Activated B cell treated with CpG ODN at 0.5 μM for 24 hours (primary cell): ENCODE results near the gene POLK. TPM values are rescaled to one million over a fixed set of nuclear protein-coding genes. Genes with fewer than 3 reads are reported as not detected.
"Not testable (repeated sequence)": the region's sequence is repeated elsewhere in the genome, so short reads cannot be mapped to it uniquely, and the experiment has no call there.

ENCODE experiments used
- ATAC-seq: fragments of 200-7000 bp; cut with Tn5 transposase; one replicate; pipeline ENCODE4 v1.10.0; 2021; ENCODE audit warnings: low read depth, mild to moderate bottlenecking, moderate library complexity
- CTCF ChIA-PET: fragments of 350-600 bp; sonication (Branson Sonifier 250); formaldehyde crosslinking; loops from one replicate; lab custom pipeline; 2021; ENCODE audit warnings: antibody characterized with exemption; lab: Charles Lee
- POLR2A ChIA-PET: fragments of 350-600 bp; sonication (Branson Sonifier 250); formaldehyde crosslinking; loops from one replicate; lab custom pipeline; 2021; ENCODE audit warnings: antibody characterized with exemption; lab: Charles Lee
- DNase-seq: peaks from one replicate; pipeline ENCODE4 v3.0.0; 2022
- H3K27ac Mint-ChIP-seq: one replicate; pipeline ENCODE4 v1.8.0; 2020; ENCODE audit warnings: mixed read lengths
- H3K27me3 Mint-ChIP-seq: one replicate; pipeline ENCODE4 v1.8.0; 2021; ENCODE audit warnings: mixed read lengths
- H3K36me3 Mint-ChIP-seq: one replicate; pipeline ENCODE4 v1.8.0; 2021; ENCODE audit warnings: low read depth, mixed read lengths
- H3K4me1 Mint-ChIP-seq: one replicate; pipeline ENCODE4 v1.8.0; 2021; ENCODE audit warnings: mixed read lengths
- H3K4me3 Mint-ChIP-seq: one replicate; pipeline ENCODE4 v1.8.0; 2020; ENCODE audit warnings: mild to moderate bottlenecking, mixed read lengths
- H3K9me3 Mint-ChIP-seq: one replicate; pipeline ENCODE4 v1.8.0; 2020; ENCODE audit warnings: mixed read lengths
- intact Hi-C: fragments of 100-400 bp; cut with micrococcal nuclease; formaldehyde crosslinking; loops from one replicate; pipeline ENCODE4 v1.15.1; 2024
- total RNA-seq: library from RNA; stranded (reverse); gene quantifications from 2 replicates; pipeline ENCODE4 v1.2.3, GENCODE V29; 2022
- TF ChIP-seq, protein P1 (sequence below): fragments of 200-600 bp; IDR thresholded peaks from one replicate; pipeline ENCODE4 v1.8.0; 2022; ENCODE audit warnings: antibody characterized with exemption, mild to moderate bottlenecking

The POLK gene
- total RNA-seq, 1 donor from 2014 or later = 34.0 TPM

DNA sequence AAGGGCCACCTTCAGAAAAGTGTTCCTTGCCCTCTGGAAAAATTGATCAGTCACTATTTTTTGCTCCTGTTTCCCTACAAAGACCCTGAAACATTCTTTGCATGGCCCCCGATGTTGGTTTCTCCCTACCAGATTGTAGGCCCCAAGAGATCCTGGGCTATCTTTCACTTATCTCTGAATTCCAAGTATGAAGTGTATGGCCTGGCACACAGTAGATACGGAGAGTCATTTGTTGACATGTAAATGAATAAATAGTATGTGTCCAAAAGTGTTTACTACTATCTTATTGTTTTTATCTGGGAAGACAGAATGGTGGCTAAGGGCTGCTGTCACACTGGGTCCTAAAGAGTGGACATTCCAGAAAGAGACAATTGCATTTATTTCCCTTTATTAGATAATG is 92.1 kb downstream of the POLK start:
- CTCF ChIA-PET = no interaction called here
- H3K27ac Mint-ChIP-seq = no peak overlapping the region

DNA sequence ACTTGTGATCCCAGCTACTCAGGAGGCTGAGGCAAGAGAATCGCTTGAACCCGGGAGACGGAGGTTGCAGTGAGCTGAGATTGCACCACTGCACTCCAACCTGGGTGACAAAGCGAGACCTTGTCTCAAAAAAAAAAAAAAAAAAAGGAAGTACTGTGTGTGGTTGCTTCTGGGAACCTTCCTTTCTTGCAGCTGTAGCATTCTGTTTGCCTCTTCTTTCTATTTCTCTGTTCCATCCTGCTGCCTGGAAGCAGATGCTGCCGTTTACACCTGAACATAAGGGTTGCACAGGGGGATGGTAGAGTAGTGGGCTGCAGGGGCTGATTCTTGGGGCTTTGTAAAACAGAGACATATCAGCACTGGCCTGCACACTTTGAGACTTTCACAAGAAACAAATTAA is 95.7 kb downstream of the POLK start:
- POLR2A ChIA-PET = interaction anchor here (0.6 kb wide), 1 partner anchor 19 kb away, joined by 5 read pairs; no protein-coding TSS in a partner anchor
- Mint-ChIP-seq H3K36me3 (peaks cover 11% of the 10 kb centered on the region), H3K27me3 (peaks cover 11% of the 10 kb centered on the region), H3K4me1 (peaks cover 16% of the 10 kb centered on the region)
- CTCF ChIA-PET, H3K4me3 Mint-ChIP-seq, DNase-seq, H3K27ac Mint-ChIP-seq, ATAC-seq, H3K9me3 Mint-ChIP-seq: not testable (repeated sequence)
- intact Hi-C loops = loop anchor here (5.0 kb wide), 1 partner anchor 60 kb away; no protein-coding TSS in a partner anchor

More for the DNA sequence above, 92.1 kb downstream of the POLK start:
- POLR2A ChIA-PET = no interaction called here
- Mint-ChIP-seq H3K4me3 (no peak overlapping the region), H3K9me3 (no peaks in the 10 kb centered on the region), H3K27me3 (no peaks in the 10 kb centered on the region), H3K4me1 (peaks cover 11% of the 10 kb centered on the region), H3K36me3 (peaks cover 34% of the 10 kb centered on the region)
- ATAC-seq = no peak
- TF ChIP-seq, protein P1, sequence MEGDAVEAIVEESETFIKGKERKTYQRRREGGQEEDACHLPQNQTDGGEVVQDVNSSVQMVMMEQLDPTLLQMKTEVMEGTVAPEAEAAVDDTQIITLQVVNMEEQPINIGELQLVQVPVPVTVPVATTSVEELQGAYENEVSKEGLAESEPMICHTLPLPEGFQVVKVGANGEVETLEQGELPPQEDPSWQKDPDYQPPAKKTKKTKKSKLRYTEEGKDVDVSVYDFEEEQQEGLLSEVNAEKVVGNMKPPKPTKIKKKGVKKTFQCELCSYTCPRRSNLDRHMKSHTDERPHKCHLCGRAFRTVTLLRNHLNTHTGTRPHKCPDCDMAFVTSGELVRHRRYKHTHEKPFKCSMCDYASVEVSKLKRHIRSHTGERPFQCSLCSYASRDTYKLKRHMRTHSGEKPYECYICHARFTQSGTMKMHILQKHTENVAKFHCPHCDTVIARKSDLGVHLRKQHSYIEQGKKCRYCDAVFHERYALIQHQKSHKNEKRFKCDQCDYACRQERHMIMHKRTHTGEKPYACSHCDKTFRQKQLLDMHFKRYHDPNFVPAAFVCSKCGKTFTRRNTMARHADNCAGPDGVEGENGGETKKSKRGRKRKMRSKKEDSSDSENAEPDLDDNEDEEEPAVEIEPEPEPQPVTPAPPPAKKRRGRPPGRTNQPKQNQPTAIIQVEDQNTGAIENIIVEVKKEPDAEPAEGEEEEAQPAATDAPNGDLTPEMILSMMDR = no peak
- DNase-seq = no peak
- intact Hi-C loops = no loop called here

DNA sequence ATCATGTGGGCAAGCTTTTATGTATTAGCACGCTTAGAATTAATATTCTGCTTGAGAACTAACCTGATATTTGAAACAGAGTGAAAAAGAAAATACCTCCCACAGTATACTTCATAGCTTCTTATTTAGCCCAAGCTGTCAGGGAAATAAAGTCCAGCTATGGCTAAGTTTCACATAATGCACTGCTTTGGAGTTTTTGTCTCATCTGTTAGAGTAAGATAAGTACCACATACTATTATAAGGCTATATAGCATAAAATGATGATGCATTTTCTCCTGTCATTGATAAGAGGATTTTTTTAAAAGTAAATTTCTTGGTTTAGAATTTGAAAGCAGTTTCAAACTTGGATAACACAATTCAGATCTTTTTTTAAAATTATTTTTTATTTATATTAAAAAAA is 97.2 kb downstream of the POLK start:
- no peaks in the 10 kb centered on the region for H3K9me3 Mint-ChIP-seq
- ATAC-seq (no peak), DNase-seq (no peak)
- TF ChIP-seq, protein P1 = no peak
- peaks cover 2% of the 10 kb centered on the region for H3K36me3 Mint-ChIP-seq
- H3K27ac Mint-ChIP-seq = no peak overlapping the region
- intact Hi-C loops = loop anchor here (5.0 kb wide), 1 partner anchor 58 kb away; no protein-coding TSS in a partner anchor
- peaks cover 16% of the 10 kb centered on the region for H3K4me1 Mint-ChIP-seq
- no peak overlapping the region for H3K4me3 Mint-ChIP-seq
- CTCF ChIA-PET = no interaction called here
- peaks cover 17% of the 10 kb centered on the region for H3K27me3 Mint-ChIP-seq
- POLR2A ChIA-PET = no interaction called here

DNA sequence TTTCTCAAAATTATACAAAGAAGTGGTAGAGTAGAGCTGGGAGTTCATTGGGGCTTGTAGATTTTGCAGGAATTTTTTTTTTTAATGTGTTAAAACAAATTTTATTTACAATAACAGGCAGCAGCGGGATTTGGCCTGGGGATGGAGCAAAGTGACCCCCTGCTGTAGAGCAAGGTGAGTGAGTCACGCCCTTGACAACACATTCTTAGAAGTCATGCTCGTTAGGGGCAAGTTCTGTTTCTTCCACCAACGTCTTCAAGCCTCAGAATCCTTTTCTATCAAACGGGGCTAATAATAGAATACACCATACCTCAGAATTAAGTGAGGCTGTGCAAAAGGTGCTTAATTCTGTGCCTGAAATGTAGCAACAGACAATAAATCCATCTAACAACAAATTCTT is 98.5 kb downstream of the POLK start:
- ChIA-PET POLR2A (no interaction called here), CTCF (no interaction called here)
- no peak for ATAC-seq
- intact Hi-C loops = no loop called here
- Mint-ChIP-seq H3K27me3 (peaks cover 17% of the 10 kb centered on the region), H3K36me3 (no peaks in the 10 kb centered on the region), H3K4me1 (peaks cover 16% of the 10 kb centered on the region), H3K4me3 (no peak overlapping the region), H3K9me3 (no peaks in the 10 kb centered on the region), H3K27ac (no peak overlapping the region)
- no peak for DNase-seq
- TF ChIP-seq, protein P1 = no peak

DNA sequence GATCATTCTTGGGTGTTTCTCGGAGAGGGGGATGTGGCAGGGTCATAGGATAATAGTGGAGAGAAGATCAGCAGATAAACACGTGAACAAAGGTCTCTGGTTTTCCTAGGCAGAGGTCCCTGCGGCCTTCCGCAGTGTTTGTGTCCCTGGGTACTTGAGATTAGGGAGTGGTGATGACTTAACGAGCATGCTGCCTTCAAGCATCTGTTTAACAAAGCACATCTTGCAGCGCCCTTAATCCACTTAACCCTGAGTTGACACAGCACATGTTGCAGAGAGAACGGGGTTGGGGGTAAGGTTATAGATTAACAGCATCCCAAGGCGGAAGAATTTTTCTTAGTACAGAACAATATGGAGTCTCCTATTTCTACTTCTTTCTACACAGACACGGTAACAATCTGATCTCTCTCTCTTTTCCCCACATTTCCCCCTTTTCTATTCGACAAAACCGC is 99.2 kb downstream of the POLK start:
- CTCF ChIA-PET, POLR2A ChIA-PET, intact Hi-C loops, DNase-seq, ATAC-seq, H3K9me3 Mint-ChIP-seq, H3K36me3 Mint-ChIP-seq, H3K27ac Mint-ChIP-seq: not testable (repeated sequence)
- Mint-ChIP-seq H3K4me1 (peaks cover 16% of the 10 kb centered on the region), H3K27me3 (peaks cover 17% of the 10 kb centered on the region), H3K4me3 (peak overlapping the region; percentile 49)

DNA sequence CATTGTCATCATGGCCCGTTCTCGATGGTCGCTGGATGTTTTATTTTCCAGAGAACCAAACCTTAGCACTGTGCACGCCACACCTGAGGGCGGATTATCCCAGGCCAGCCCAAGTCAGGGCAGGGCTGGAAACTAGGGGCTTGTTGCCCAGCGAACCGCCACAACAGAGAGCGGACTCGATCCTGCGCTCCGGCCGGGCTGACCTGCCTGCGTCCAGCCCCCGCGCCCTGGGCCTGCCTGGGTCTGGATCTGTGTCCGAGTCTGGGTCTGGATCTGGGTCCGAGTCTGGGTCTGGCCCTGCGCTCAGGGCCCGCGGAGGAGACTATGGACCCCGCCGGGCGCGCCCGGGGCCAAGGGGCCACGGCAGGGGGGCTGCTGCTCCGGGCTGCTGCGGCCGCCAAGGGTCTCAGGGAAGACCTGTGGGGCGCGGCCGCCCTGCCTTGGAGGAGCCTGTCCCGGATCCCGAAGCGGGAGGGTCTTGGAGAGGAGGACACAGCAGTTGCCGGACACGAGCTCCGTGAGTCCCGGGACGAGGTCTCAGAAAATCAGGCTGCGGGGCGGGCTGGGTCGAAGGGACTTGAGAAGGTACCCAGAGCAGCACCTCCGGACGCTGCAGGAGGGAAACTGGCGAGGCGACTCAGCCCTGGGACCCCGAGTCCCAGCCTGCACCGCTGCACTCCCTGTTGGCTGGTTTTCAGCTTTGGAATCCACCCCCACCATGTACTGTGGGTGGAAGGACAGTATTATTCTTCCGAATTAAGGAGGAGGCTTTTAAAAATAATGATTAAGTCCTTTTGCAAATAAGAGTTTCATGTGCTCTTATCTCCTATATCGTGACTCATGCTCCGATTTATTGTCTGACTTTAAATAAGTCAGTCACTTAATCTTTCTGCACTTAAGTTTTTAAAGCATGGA is 99.9 kb downstream of the POLK start, which contains the start of gene ANKDD1B:
Gene ANKDD1B (plus strand): TSS at position 143 of the 915 bp plus-strand sequence. CDS start 182 bp downstream, at position 325.
- Mint-ChIP-seq H3K9me3 (no peaks in the 10 kb centered on the region), H3K4me3 (peak within 1 kb of the TSS; percentile 49), H3K36me3 (no peaks in the 10 kb centered on the region), H3K4me1 (peaks cover 16% of the 10 kb centered on the region), H3K27ac (no peak within 1 kb of the TSS), H3K27me3 (peaks cover 17% of the 10 kb centered on the region)
- ATAC-seq (no peak), DNase-seq (peak; percentile 15)
- TF ChIP-seq, protein P1 = no peak
- ChIA-PET POLR2A (no interaction called here), CTCF (no interaction called here)
- intact Hi-C loops = no loop called here
